Prostate gland (tissue), 2 donors: ENCODE measurements around the gene HNRNPA3. TPM values are rescaled to one million over a fixed set of nuclear protein-coding genes. Genes with fewer than 3 reads are reported as not detected.
"Not testable (repeated sequence)": the region's sequence is repeated elsewhere in the genome, so short reads cannot be mapped to it uniquely, and the experiment has no call there.

ENCODE experiments used
- DNase-seq: peaks from one replicate; pipeline ENCODE4 v3.0.0-alpha.2; 2019; ENCODE audit warnings: low spot score
- H3K27ac ChIP-seq, 2 donors: fragments of 200-600 bp; sonication (generic); 2 replicates each; pipeline ENCODE4 v1.5.1; 2017 to 2019
- H3K27me3 ChIP-seq: fragments of 200-600 bp; sonication (generic); replicated peaks from 2 replicates; pipeline ENCODE4 v1.5.1; 2019; ENCODE audit not compliant: insufficient read depth
- H3K36me3 ChIP-seq, 2 donors: fragments of 200-600 bp; sonication (generic); 1 replicate in 1 of 2; 2 replicates in 1 of 2; pipeline versions ENCODE4 v1.5.1 to v1.8.1; 2017 to 2019
- H3K4me1 ChIP-seq: fragments of 200-600 bp; sonication (generic); replicated peaks from 2 replicates; pipeline ENCODE4 v1.5.1; 2019
- H3K4me3 ChIP-seq, 2 donors: fragments of 200-600 bp; sonication (generic); 2 replicates each; pipeline ENCODE4 v1.5.1; 2017 to 2019
- H3K9me3 ChIP-seq: fragments of 200-600 bp; sonication (generic); 2 replicates; pipeline ENCODE4 v1.5.1; 2017
- CTCF ChIP-seq, 4 experiments: fragments of 200-600 bp in 2 of 4; fragments of 450-650 bp in 2 of 4; sonication (generic) in 2 of 4; IDR thresholded peaks; 1 replicate in 3 of 4; 2 replicates in 1 of 4; pipeline ENCODE4 v1.5.1; 2016 to 2019; ENCODE audit warnings: antibody characterized with exemption in 4 of 4, mild to moderate bottlenecking in 2 of 4, moderate library complexity in 2 of 4
- POLR2A ChIP-seq: fragments of 450-650 bp; IDR thresholded peaks from one replicate; pipeline ENCODE4 v1.6.1; 2016; ENCODE audit warnings: antibody characterized with exemption, mild to moderate bottlenecking
- POLR2AphosphoS5 ChIP-seq: sonication (generic); formaldehyde crosslinking; IDR thresholded peaks from one replicate; pipeline ENCODE4 v1.6.1; 2017; ENCODE audit warnings: antibody characterized with exemption
- WGBS: methylation state at CpG from one replicate; pipeline ENCODE4 v1.1.5; 2018; 5-methylcytosine and 5-hydroxymethylcytosine counted together
- intact Hi-C: fragments of 100-400 bp; cut with DNase I; formaldehyde crosslinking; loops from one replicate; pipeline ENCODE4 v1.14.2; 2022
- total RNA-seq, 2 donors: library from RNA; depleted of rRNA; stranded (reverse); fragments of >200 nt; gene quantifications; one replicate each; pipeline ENCODE4 v1.1.0, GENCODE V29; 2016

Gene HNRNPA3
- total RNA-seq, 2 donors from 2014 or later = 56.5 to 57.0 TPM

- 78% methylated on average over 4 of the region's 4 CpGs for WGBS
- no peaks in the 10 kb centered on the region for H3K36me3 ChIP-seq
- no peak overlapping the region for H3K27ac ChIP-seq
- no peak for TF ChIP-seq CTCF (IDR thresholded peaks at IDR 0.05)
- TF ChIP-seq POLR2A = no peak
- no peak for TF ChIP-seq POLR2AphosphoS5
- DNase-seq = no peak
- intact Hi-C loops = no loop called here
- H3K27me3 ChIP-seq = no peaks in the 10 kb centered on the region
- no peak overlapping the region for H3K4me3 ChIP-seq
- H3K9me3 ChIP-seq = no peaks in the 10 kb centered on the region
- no peaks in the 10 kb centered on the region for H3K4me1 ChIP-seq
Measured at GRCh38 chr2:177174486-177174885, 38.1 kb upstream of the HNRNPA3 start.

GRCh38 chr2:177175917-177176668, 36.5 kb upstream of the HNRNPA3 start:
- no peaks in the 10 kb centered on the region for H3K27me3 ChIP-seq
- WGBS = 88% methylated on average over 7 of the region's 7 CpGs

GRCh38 chr2:177178797-177179196, 33.8 kb upstream of the HNRNPA3 start:
- no peak for DNase-seq
- no peaks in the 10 kb centered on the region for H3K36me3 ChIP-seq
- TF ChIP-seq POLR2A = no peak
- TF ChIP-seq POLR2AphosphoS5 = no peak
- TF ChIP-seq CTCF (IDR thresholded peaks at IDR 0.05) = no peak
- H3K27ac ChIP-seq = no peak overlapping the region
- no peak overlapping the region for H3K4me3 ChIP-seq
- intact Hi-C loops = no loop called here
- H3K9me3 ChIP-seq = no peaks in the 10 kb centered on the region
- H3K27me3 ChIP-seq = no peaks in the 10 kb centered on the region
- WGBS = 61% methylated on average over 1 of the region's 1 CpG
- H3K4me1 ChIP-seq = no peaks in the 10 kb centered on the region

More at GRCh38 chr2:177175917-177176668, 36.5 kb upstream of the HNRNPA3 start:
- H3K36me3 ChIP-seq = no peaks in the 10 kb centered on the region
- no peak for DNase-seq
- H3K4me3 ChIP-seq = no peak overlapping the region
- no peaks in the 10 kb centered on the region for H3K9me3 ChIP-seq
- TF ChIP-seq POLR2AphosphoS5 (no peak), CTCF (IDR thresholded peaks at IDR 0.05) (no peak), POLR2A (no peak)
- H3K27ac ChIP-seq = no peak overlapping the region
- H3K4me1 ChIP-seq = no peaks in the 10 kb centered on the region
- intact Hi-C loops = no loop called here

GRCh38 chr2:177179227-177179626, 33.4 kb upstream of the HNRNPA3 start:
- Histone ChIP-seq H3K4me1 (no peaks in the 10 kb centered on the region), H3K9me3 (no peaks in the 10 kb centered on the region), H3K27ac (no peak overlapping the region), H3K4me3 (no peak overlapping the region), H3K27me3 (no peaks in the 10 kb centered on the region), H3K36me3 (no peaks in the 10 kb centered on the region)
- TF ChIP-seq POLR2AphosphoS5 (no peak), POLR2A (no peak), CTCF (IDR thresholded peaks at IDR 0.05) (no peak)
- WGBS = 77% methylated on average over 2 of the region's 2 CpGs
- intact Hi-C loops = no loop called here
- no peak for DNase-seq

GRCh38 chr2:177179671-177180070, 32.9 kb upstream of the HNRNPA3 start:
- H3K27ac ChIP-seq, H3K9me3 ChIP-seq, H3K36me3 ChIP-seq, intact Hi-C loops, DNase-seq, H3K4me1 ChIP-seq, H3K27me3 ChIP-seq, H3K4me3 ChIP-seq: not testable (repeated sequence)
